Measurements from ENCODE around the gene GPNMB.

DNA sequence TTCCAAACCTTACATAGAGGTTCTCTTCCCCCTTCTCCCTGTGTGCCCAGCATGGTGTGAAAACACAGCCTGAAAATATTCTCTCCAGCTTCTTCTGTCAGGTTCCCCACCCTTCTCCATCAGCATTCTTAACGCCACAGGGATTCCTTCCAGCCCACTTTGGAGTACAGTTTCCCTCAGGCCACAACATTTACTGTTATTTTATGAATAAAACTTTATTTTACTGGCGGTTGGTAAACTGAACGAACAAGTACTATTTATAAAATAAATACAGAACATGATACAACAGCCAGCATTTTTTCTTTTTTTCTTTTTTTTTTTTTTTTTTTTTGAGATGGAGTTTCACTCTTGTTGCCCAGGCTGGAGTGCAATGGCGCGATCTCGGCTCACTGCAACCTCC lies 31.6 kb upstream of the GPNMB start:
- TF ChIP-seq, protein P1, sequence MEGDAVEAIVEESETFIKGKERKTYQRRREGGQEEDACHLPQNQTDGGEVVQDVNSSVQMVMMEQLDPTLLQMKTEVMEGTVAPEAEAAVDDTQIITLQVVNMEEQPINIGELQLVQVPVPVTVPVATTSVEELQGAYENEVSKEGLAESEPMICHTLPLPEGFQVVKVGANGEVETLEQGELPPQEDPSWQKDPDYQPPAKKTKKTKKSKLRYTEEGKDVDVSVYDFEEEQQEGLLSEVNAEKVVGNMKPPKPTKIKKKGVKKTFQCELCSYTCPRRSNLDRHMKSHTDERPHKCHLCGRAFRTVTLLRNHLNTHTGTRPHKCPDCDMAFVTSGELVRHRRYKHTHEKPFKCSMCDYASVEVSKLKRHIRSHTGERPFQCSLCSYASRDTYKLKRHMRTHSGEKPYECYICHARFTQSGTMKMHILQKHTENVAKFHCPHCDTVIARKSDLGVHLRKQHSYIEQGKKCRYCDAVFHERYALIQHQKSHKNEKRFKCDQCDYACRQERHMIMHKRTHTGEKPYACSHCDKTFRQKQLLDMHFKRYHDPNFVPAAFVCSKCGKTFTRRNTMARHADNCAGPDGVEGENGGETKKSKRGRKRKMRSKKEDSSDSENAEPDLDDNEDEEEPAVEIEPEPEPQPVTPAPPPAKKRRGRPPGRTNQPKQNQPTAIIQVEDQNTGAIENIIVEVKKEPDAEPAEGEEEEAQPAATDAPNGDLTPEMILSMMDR (IDR thresholded peaks at IDR 0.05; ENCODE audit: low read depth, low read length, missing input control): no peak
- TF ChIP-seq TAF1 (conservative IDR thresholded peaks at IDR 0.05) (no peak), SP1 (IDR thresholded peaks at IDR 0.05) (no peak), JUND (IDR thresholded peaks at IDR 0.05) (no peak), RAD21 (IDR thresholded peaks at IDR 0.05) (no peak), YY1 (IDR thresholded peaks at IDR 0.05) (no peak)
- TF ChIP-seq, protein P2, sequence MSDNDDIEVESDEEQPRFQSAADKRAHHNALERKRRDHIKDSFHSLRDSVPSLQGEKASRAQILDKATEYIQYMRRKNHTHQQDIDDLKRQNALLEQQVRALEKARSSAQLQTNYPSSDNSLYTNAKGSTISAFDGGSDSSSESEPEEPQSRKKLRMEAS (IDR thresholded peaks at IDR 0.05): no peak
- TF ChIP-seq, protein P3, sequence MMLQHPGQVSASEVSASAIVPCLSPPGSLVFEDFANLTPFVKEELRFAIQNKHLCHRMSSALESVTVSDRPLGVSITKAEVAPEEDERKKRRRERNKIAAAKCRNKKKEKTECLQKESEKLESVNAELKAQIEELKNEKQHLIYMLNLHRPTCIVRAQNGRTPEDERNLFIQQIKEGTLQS (IDR thresholded peaks at IDR 0.05): no peak

Data from liver (tissue), 3 donors.